VCaP (cell line): ENCODE results near the gene DMAP1.

Experiments used
- H3K27ac ChIP-seq: fragments of 450-650 bp; 2 replicates; pipeline ENCODE4 v1.5.1; 2017
- CTCF ChIP-seq: fragments of 450-650 bp; conservative IDR thresholded peaks from 2 replicates; pipeline ENCODE4 v1.5.1; 2017; ENCODE audit warnings: mild to moderate bottlenecking, moderate library complexity

Gene DMAP1

DNA sequence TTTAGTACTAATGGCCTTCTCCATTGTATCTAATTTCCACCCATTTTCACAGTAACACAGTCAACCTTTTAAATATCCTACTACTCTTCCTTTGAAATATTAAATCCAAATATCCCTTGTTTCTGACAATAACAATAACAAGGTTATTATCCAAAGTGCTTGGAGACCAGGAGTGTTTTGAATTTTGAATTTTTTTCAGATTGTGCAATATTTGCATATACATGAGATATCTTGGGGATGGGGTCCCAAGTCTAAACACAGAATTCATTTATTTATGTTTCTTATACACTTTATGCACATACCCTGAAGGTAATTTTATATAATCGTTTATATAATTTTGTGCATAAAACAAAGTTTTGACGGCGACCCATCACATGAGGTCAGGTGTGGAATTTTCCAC, 17.5 kb downstream of the DMAP1 start:
- TF ChIP-seq CTCF: no peak
- H3K27ac ChIP-seq: no peak overlapping the region

DNA sequence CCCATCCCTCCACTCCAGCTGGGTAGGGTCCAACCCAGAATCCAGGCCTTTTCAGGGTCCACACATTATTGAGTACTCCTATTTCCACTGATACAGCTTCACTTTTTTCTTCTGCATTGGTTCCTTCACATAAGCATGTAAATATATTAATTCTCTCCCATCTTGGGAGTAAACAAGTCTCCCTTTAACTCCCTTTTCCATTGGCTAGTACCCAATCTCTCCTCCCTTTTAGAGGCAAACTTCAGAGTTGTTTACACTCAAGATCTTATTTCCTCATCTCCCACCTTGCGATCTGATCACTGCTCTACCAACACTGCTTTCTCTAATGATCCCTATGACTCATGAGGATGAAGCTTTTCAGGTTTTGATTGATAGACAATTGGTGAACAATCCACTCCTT, 20.3 kb downstream of the DMAP1 start:
- no peak for TF ChIP-seq CTCF

DNA sequence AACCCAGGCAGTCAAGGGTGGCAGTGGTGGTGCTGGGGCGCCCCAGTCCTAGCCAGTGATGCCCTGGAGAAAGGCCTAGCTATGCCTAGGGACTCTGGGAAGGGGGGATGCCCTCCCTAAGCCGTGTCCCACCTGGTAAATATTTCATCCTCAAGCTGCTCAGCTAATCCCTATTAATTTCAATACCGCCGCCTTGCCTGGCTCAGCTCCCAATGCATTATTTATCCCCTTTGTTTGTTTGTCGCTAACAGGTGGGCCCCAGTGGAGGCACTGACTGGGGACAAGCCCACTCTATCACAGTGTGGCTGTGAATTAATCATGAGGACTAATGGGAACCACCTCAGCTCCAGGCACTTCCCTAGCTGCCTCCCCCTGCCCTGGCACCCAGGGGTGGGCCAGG, 22.5 kb downstream of the DMAP1 start:
- no peak for TF ChIP-seq CTCF
- no peak overlapping the region for H3K27ac ChIP-seq

More for the DNA sequence above, 20.3 kb downstream of the DMAP1 start:
- no peak overlapping the region for H3K27ac ChIP-seq

DNA sequence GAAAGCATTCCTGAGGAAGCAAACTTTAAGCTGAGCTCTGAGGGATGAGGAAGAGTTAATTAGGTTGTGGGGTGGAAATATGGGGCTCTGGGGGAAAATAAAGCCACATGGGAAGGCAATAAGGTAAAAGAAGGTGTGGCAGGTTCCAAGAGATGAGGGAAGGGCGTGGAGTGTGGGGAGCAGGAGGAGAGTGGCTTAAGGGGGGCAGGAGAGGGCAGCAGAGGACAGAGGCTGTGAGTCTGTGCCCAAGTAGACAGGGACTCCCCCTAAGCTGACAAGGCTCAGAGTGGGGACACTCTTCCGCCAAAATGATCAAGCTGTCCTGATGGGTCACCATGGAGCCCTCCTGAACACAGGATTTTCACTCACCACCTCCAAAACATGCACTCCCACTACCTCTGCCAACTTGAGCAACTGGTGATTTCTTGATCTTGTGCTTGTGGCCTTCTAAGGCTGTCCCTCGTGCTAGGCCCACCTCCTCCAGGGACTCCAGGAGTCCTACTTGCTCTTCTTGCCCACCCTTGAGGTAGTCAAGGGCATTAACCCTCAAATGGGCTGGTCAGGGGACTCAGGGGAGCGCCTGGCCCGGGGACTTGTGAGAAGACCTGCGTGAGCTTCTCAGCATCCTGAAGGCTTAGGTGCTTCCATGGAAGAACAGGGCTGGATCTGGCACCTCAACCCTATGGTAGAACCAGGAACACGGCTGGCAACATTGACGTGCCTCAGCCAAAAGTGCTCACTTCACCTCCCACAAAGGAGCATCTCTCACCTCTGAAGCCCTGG, 23.4 kb downstream of the DMAP1 start:
- H3K27ac ChIP-seq: no peak overlapping the region
- no peak for TF ChIP-seq CTCF

DNA sequence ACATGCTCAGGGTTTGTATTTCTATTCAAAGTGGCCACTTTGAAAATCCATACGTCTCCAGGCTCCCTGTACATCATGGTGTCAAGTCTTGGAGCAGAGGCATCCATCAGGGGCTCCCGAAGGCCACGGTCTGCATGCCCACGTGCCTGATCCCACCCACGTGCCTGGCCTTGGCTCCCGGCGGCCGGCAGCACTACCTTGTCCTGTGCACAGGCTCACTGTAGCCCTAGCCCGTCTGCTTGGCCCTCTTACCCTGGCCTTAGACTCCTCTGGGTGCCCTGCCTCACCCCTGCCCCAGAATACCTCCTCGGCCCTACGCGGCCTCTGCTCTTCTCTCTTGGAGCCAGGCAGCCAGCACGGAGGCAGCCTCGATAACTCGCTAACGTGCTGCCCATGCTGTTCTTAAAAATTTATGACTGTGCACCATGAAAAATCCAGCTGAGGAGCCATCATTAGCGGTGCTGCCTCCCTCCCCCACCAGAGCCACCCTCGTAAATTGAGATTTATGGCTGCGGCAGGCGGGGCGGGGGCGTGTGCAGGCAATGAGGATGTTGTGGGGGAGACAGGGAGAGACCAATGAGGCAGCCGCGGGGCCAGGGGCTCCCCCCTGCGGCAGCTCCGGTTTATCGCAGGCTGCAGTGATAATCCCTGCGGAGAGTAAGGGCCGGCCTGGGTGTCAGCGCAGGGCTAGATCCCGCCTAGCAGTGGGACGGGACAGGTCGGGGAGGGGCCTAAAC, 24.6 kb downstream of the DMAP1 start:
- TF ChIP-seq CTCF: no peak

GRCh38 chr1:44238660-44239059, 25.4 kb downstream of the DMAP1 start:
- TF ChIP-seq CTCF: no peak

More for the DNA sequence above, 24.6 kb downstream of the DMAP1 start:
- no peak overlapping the region for H3K27ac ChIP-seq

GRCh38 chr1:44239331-44239960, 26.2 kb downstream of the DMAP1 start:
- no peak overlapping the region for H3K27ac ChIP-seq
- TF ChIP-seq CTCF: no peak

More at GRCh38 chr1:44238660-44239059, 25.4 kb downstream of the DMAP1 start:
- no peak overlapping the region for H3K27ac ChIP-seq
